Activated CD4-positive, alpha-beta T cell treated with anti-CD3 and anti-CD28 coated beads for 4 hours (primary cell): ENCODE results near the gene TTLL11.

Experiments used
- DNase-seq, 2 donors: peaks; one replicate each; pipeline ENCODE4 v3.0.0-alpha.2; 2020

The TTLL11 gene

GRCh38 chr9:121822093-121823085, 270.7 kb downstream of the TTLL11 start:
- no peak for DNase-seq

GRCh38 chr9:121821326-121821725, 271.8 kb downstream of the TTLL11 start:
- DNase-seq = no peak

- DNase-seq = no peak
These were observed 272.7 kb downstream of the TTLL11 start for GRCh38 chr9:121820286-121821005.

- no peak for DNase-seq
These were observed 273.5 kb downstream of the TTLL11 start for GRCh38 chr9:121819428-121820231.

- DNase-seq = no peak
These were observed 274.2 kb downstream of the TTLL11 start for GRCh38 chr9:121818841-121819427.

- DNase-seq = no peak
These were observed 275.0 kb downstream of the TTLL11 start for GRCh38 chr9:121818016-121818661.

- DNase-seq = no peak
These were observed 275.6 kb downstream of the TTLL11 start for GRCh38 chr9:121817476-121817875.

- no peak for DNase-seq
These were observed 276.2 kb downstream of the TTLL11 start for GRCh38 chr9:121816845-121817450.

- DNase-seq = no peak
These were observed 276.7 kb downstream of the TTLL11 start for GRCh38 chr9:121816449-121816817.

- DNase-seq = no peak
These were observed 277.3 kb downstream of the TTLL11 start for GRCh38 chr9:121815546-121816448.

- no peak for DNase-seq
These were observed 278.0 kb downstream of the TTLL11 start for GRCh38 chr9:121815084-121815483.

- no peak for DNase-seq
These were observed 278.5 kb downstream of the TTLL11 start for GRCh38 chr9:121814594-121814993.

GRCh38 chr9:121813519-121814210, 279.4 kb downstream of the TTLL11 start:
- DNase-seq = no peak

GRCh38 chr9:121812159-121812735, 280.9 kb downstream of the TTLL11 start:
- no peak for DNase-seq

- DNase-seq = no peak
These were observed 281.4 kb downstream of the TTLL11 start for GRCh38 chr9:121811751-121812150.

GRCh38 chr9:121811140-121811539, 282.0 kb downstream of the TTLL11 start:
- no peak for DNase-seq

- DNase-seq = no peak
These were observed 282.6 kb downstream of the TTLL11 start for GRCh38 chr9:121810489-121810888.

GRCh38 chr9:121809356-121810050, 283.6 kb downstream of the TTLL11 start:
- no peak for DNase-seq

- DNase-seq = no peak
These were observed 284.3 kb downstream of the TTLL11 start for GRCh38 chr9:121808781-121809180.
